Measurements from ENCODE around the gene CPLX4. TPM values are rescaled to one million over a fixed set of nuclear protein-coding genes. Genes with fewer than 3 reads are reported as not detected.

The CPLX4 gene
- total RNA-seq, 1 donor = not detected

GRCh38 chr18:59340817-59341216, 22.4 kb upstream of the CPLX4 start:
- Histone ChIP-seq H3K27me3 (ENCODE audit: insufficient read depth, low read length) (no peaks in the 10 kb centered on the region), H3K27ac (ENCODE audit: low read depth, low read length) (no peak overlapping the region), H4K20me1 (ENCODE audit: insufficient read depth, low read length) (peaks cover 56% of the 10 kb centered on the region), H3K4me1 (ENCODE audit: insufficient read depth, low read length) (no peaks in the 10 kb centered on the region), H3K4me2 (ENCODE audit: insufficient read depth, low read length) (no peak overlapping the region), H3K79me2 (ENCODE audit: insufficient read depth, low read length) (peaks cover 73% of the 10 kb centered on the region), H3K36me3 (ENCODE audit: insufficient read depth, low read length) (peaks cover 88% of the 10 kb centered on the region), H2AFZ (ENCODE audit: low read length) (no peak overlapping the region), H3K9me3 (ENCODE audit: low read depth, low read length) (no peaks in the 10 kb centered on the region), H3K4me3 (ENCODE audit: insufficient read depth, low read length) (no peak overlapping the region)
- DNase-seq (ENCODE audit: insufficient read length, low spot score, missing footprints) = no peak
- TF ChIP-seq CTCF (IDR thresholded peaks at IDR 0.05; ENCODE audit: extremely low read depth, low read depth, low read length) = no peak

- Histone ChIP-seq H3K4me3 (ENCODE audit: insufficient read depth, low read length) (no peak overlapping the region), H3K4me1 (ENCODE audit: insufficient read depth, low read length) (no peaks in the 10 kb centered on the region), H3K79me2 (ENCODE audit: insufficient read depth, low read length) (peaks cover 72% of the 10 kb centered on the region), H2AFZ (ENCODE audit: low read length) (no peak overlapping the region), H3K36me3 (ENCODE audit: insufficient read depth, low read length) (peaks cover 88% of the 10 kb centered on the region), H3K9me3 (ENCODE audit: low read depth, low read length) (no peaks in the 10 kb centered on the region), H3K4me2 (ENCODE audit: insufficient read depth, low read length) (no peak overlapping the region), H3K27ac (ENCODE audit: low read depth, low read length) (no peak overlapping the region), H4K20me1 (ENCODE audit: insufficient read depth, low read length) (peaks cover 60% of the 10 kb centered on the region), H3K27me3 (ENCODE audit: insufficient read depth, low read length) (no peaks in the 10 kb centered on the region)
- DNase-seq (ENCODE audit: insufficient read length, low spot score, missing footprints) = no peak
- TF ChIP-seq CTCF (IDR thresholded peaks at IDR 0.05; ENCODE audit: extremely low read depth, low read depth, low read length) = no peak
Observed at GRCh38 chr18:59340312-59340711, 21.9 kb upstream of the CPLX4 start.

GRCh38 chr18:59332986-59333385, 14.5 kb upstream of the CPLX4 start:
- Histone ChIP-seq H3K4me1 (ENCODE audit: insufficient read depth, low read length) (no peaks in the 10 kb centered on the region), H3K36me3 (ENCODE audit: insufficient read depth, low read length) (peaks cover 93% of the 10 kb centered on the region), H3K4me3 (ENCODE audit: insufficient read depth, low read length) (no peak overlapping the region), H3K4me2 (ENCODE audit: insufficient read depth, low read length) (no peak overlapping the region), H3K79me2 (ENCODE audit: insufficient read depth, low read length) (peaks cover 12% of the 10 kb centered on the region), H3K27ac (ENCODE audit: low read depth, low read length) (no peak overlapping the region), H2AFZ (ENCODE audit: low read length) (no peak overlapping the region), H3K27me3 (ENCODE audit: insufficient read depth, low read length) (no peaks in the 10 kb centered on the region), H3K9me3 (ENCODE audit: low read depth, low read length) (no peaks in the 10 kb centered on the region), H4K20me1 (ENCODE audit: insufficient read depth, low read length) (peaks cover 38% of the 10 kb centered on the region)
- TF ChIP-seq CTCF (IDR thresholded peaks at IDR 0.05; ENCODE audit: extremely low read depth, low read depth, low read length) = no peak
- DNase-seq (ENCODE audit: insufficient read length, low spot score, missing footprints) = no peak

GRCh38 chr18:59328683-59329082, 10.2 kb upstream of the CPLX4 start:
- DNase-seq (ENCODE audit: insufficient read length, low spot score, missing footprints) = no peak
- Histone ChIP-seq H2AFZ (ENCODE audit: low read length) (no peak overlapping the region), H3K27ac (ENCODE audit: low read depth, low read length) (no peak overlapping the region), H4K20me1 (ENCODE audit: insufficient read depth, low read length) (peaks cover 22% of the 10 kb centered on the region), H3K4me1 (ENCODE audit: insufficient read depth, low read length) (peaks cover 14% of the 10 kb centered on the region), H3K27me3 (ENCODE audit: insufficient read depth, low read length) (no peaks in the 10 kb centered on the region), H3K9me3 (ENCODE audit: low read depth, low read length) (no peaks in the 10 kb centered on the region), H3K4me3 (ENCODE audit: insufficient read depth, low read length) (no peak overlapping the region), H3K4me2 (ENCODE audit: insufficient read depth, low read length) (no peak overlapping the region), H3K79me2 (ENCODE audit: insufficient read depth, low read length) (no peaks in the 10 kb centered on the region), H3K36me3 (ENCODE audit: insufficient read depth, low read length) (peaks cover 79% of the 10 kb centered on the region)
- TF ChIP-seq CTCF (IDR thresholded peaks at IDR 0.05; ENCODE audit: extremely low read depth, low read depth, low read length) = no peak
